DMS53 treated with DMSO at 0.1 percent for 48 hours (cell line): ENCODE results near the gene KIAA1755.

ENCODE experiments used
- DNase-seq: peaks from one replicate; lab custom pipeline; 2025; ENCODE audit not compliant: unreplicated experiment; lab: John Stamatoyannopoulos, UW

Gene KIAA1755

GRCh38 chr20:38220587-38221118 is 39.9 kb downstream of the KIAA1755 start:
- DNase-seq: no peak

- DNase-seq: no peak
Measured at GRCh38 chr20:38219006-38219950, 41.3 kb downstream of the KIAA1755 start.

- DNase-seq: no peak
Measured at GRCh38 chr20:38218566-38218885, 42.0 kb downstream of the KIAA1755 start.

GRCh38 chr20:38217791-38218565 is 42.6 kb downstream of the KIAA1755 start:
- DNase-seq: no peak

- no peak for DNase-seq
Measured at GRCh38 chr20:38216746-38217595, 43.6 kb downstream of the KIAA1755 start.

GRCh38 chr20:38216201-38216600 is 44.3 kb downstream of the KIAA1755 start:
- DNase-seq: no peak

GRCh38 chr20:38215194-38216182 is 45.0 kb downstream of the KIAA1755 start:
- DNase-seq: no peak

GRCh38 chr20:38214256-38215193 is 46.0 kb downstream of the KIAA1755 start:
- no peak for DNase-seq

- no peak for DNase-seq
Measured at GRCh38 chr20:38213607-38213940, 47.0 kb downstream of the KIAA1755 start.

GRCh38 chr20:38212806-38213606 is 47.5 kb downstream of the KIAA1755 start:
- DNase-seq: no peak

- DNase-seq: no peak
Measured at GRCh38 chr20:38211200-38212097, 49.1 kb downstream of the KIAA1755 start.

GRCh38 chr20:38210741-38211140 is 49.8 kb downstream of the KIAA1755 start:
- DNase-seq: no peak

GRCh38 chr20:38209736-38210405 is 50.7 kb downstream of the KIAA1755 start:
- no peak for DNase-seq

GRCh38 chr20:38209054-38209675 is 51.4 kb downstream of the KIAA1755 start:
- DNase-seq: no peak

GRCh38 chr20:38208523-38208922 is 52.0 kb downstream of the KIAA1755 start:
- DNase-seq: no peak

GRCh38 chr20:38208088-38208487 is 52.4 kb downstream of the KIAA1755 start:
- DNase-seq: no peak
